ENCODE measurements around the gene BHLHE23. TPM values are rescaled to one million over a fixed set of nuclear protein-coding genes. Genes with fewer than 3 reads are reported as not detected.

Gene BHLHE23
- total RNA-seq, 2 donors from 2014 or later = not detected

- TF ChIP-seq CTCF (IDR thresholded peaks at IDR 0.05) = no peak
- ATAC-seq (ENCODE audit: insufficient number of reproducible peaks, low FRiP score, low read depth) (no peak), DNase-seq (ENCODE audit: low spot score) (no peak)
- no peaks in the 10 kb centered on the region for H3K36me3 ChIP-seq
- H3K27ac ChIP-seq = no peak overlapping the region
- H3K4me1 ChIP-seq (ENCODE audit: control insufficient read depth in 1 of 2, low read depth in 2 of 2) = no peaks in the 10 kb centered on the region
- no peaks in the 10 kb centered on the region for H3K27me3 ChIP-seq (replicated peaks; ENCODE audit: insufficient read depth)
- H3K4me3 ChIP-seq = no peak overlapping the region
- no peaks in the 10 kb centered on the region for H3K9me3 ChIP-seq
Observed at GRCh38 chr20:62993856-62994494, 12.8 kb downstream of the BHLHE23 start.

- DNase-seq (ENCODE audit: low spot score) (no peak), ATAC-seq (ENCODE audit: insufficient number of reproducible peaks, low FRiP score, low read depth) (no peak)
- Histone ChIP-seq H3K36me3 (no peaks in the 10 kb centered on the region), H3K27ac (no peak overlapping the region), H3K4me1 (ENCODE audit: control insufficient read depth in 1 of 2, low read depth in 2 of 2) (no peaks in the 10 kb centered on the region), H3K9me3 (no peaks in the 10 kb centered on the region), H3K4me3 (no peak overlapping the region), H3K27me3 (replicated peaks; ENCODE audit: insufficient read depth) (no peaks in the 10 kb centered on the region)
- no peak for TF ChIP-seq CTCF (IDR thresholded peaks at IDR 0.05)
Observed at GRCh38 chr20:62991863-62992262, 14.9 kb downstream of the BHLHE23 start.

GRCh38 chr20:62991196-62991807, 15.5 kb downstream of the BHLHE23 start:
- no peaks in the 10 kb centered on the region for H3K36me3 ChIP-seq
- no peak for ATAC-seq (ENCODE audit: insufficient number of reproducible peaks, low FRiP score, low read depth)
- H3K4me3 ChIP-seq = no peak overlapping the region
- H3K27ac ChIP-seq = no peak overlapping the region
- DNase-seq (ENCODE audit: low spot score) = no peak
- no peaks in the 10 kb centered on the region for H3K9me3 ChIP-seq
- H3K27me3 ChIP-seq (replicated peaks; ENCODE audit: insufficient read depth) = no peaks in the 10 kb centered on the region
- H3K4me1 ChIP-seq (ENCODE audit: control insufficient read depth in 1 of 2, low read depth in 2 of 2) = no peaks in the 10 kb centered on the region
- no peak for TF ChIP-seq CTCF (IDR thresholded peaks at IDR 0.05)

GRCh38 chr20:62990306-62990825, 16.4 kb downstream of the BHLHE23 start:
- H3K27me3 ChIP-seq (replicated peaks; ENCODE audit: insufficient read depth) = no peaks in the 10 kb centered on the region
- no peak for DNase-seq (ENCODE audit: low spot score)
- no peaks in the 10 kb centered on the region for H3K36me3 ChIP-seq
- H3K4me3 ChIP-seq = no peak overlapping the region
- no peak overlapping the region for H3K27ac ChIP-seq
- TF ChIP-seq CTCF (IDR thresholded peaks at IDR 0.05) = no peak
- no peak for ATAC-seq (ENCODE audit: insufficient number of reproducible peaks, low FRiP score, low read depth)
- H3K9me3 ChIP-seq = no peaks in the 10 kb centered on the region
- no peaks in the 10 kb centered on the region for H3K4me1 ChIP-seq (ENCODE audit: control insufficient read depth in 1 of 2, low read depth in 2 of 2)

- DNase-seq (ENCODE audit: low spot score) = no peak
- H3K36me3 ChIP-seq = no peaks in the 10 kb centered on the region
- no peak for TF ChIP-seq CTCF (IDR thresholded peaks at IDR 0.05)
- H3K9me3 ChIP-seq = no peaks in the 10 kb centered on the region
- H3K27me3 ChIP-seq (replicated peaks; ENCODE audit: insufficient read depth) = no peaks in the 10 kb centered on the region
- no peak for ATAC-seq (ENCODE audit: insufficient number of reproducible peaks, low FRiP score, low read depth)
- H3K27ac ChIP-seq = no peak overlapping the region
- no peak overlapping the region for H3K4me3 ChIP-seq
- H3K4me1 ChIP-seq (ENCODE audit: control insufficient read depth in 1 of 2, low read depth in 2 of 2) = no peaks in the 10 kb centered on the region
Observed at GRCh38 chr20:62989201-62989601, 17.6 kb downstream of the BHLHE23 start.

Data from thoracic aorta (tissue), 2 donors.